ENCODE results near the gene DNAH11.

DNA sequence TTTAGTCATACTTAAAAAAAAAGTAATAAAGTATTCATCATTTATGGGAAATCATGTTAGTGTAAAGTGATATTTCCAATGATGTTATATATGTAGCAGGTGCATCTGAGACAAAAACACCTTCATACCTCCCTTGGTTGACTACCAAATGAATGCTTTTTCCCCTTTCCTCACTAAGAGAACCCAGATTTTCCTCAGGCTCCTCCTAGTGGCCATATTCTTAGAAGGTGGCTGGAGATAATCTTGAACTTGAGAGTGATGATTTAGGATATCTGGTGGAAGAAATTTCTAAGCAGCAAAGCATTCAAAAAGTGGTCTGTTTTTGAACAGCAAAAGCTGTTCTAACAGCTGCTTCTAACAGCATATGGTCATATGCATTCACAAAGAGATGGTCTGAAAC lies 16.8 kb upstream of the DNAH11 start:
- TF ChIP-seq SP1 (IDR thresholded peaks at IDR 0.05) (no peak), ARNT (IDR thresholded peaks at IDR 0.05) (no peak), ZNF384 (IDR thresholded peaks at IDR 0.05) (no peak), ELF4 (IDR thresholded peaks at IDR 0.05) (no peak), FOXK2 (IDR thresholded peaks at IDR 0.05) (no peak), SUZ12 (IDR thresholded peaks at IDR 0.05) (no peak)
